Kidney epithelial cell (primary cell): ENCODE results near the gene SFSWAP. TPM values are rescaled to one million over a fixed set of nuclear protein-coding genes. Genes with fewer than 3 reads are reported as not detected.

ENCODE experiments used
- DNase-seq: peaks from one replicate; pipeline ENCODE4 v3.0.0-alpha.2; 2010; ENCODE audit warnings: low read depth
- H3K27me3 ChIP-seq: 2 replicates; pipeline ENCODE4 v1.6.0; 2011; ENCODE audit warnings: low read length; ENCODE audit not compliant: control insufficient read depth, insufficient read depth
- H3K36me3 ChIP-seq: 2 replicates; pipeline ENCODE4 v1.5.1; 2011; ENCODE audit warnings: low read length; ENCODE audit not compliant: control insufficient read depth, insufficient read depth
- H3K4me3 ChIP-seq: 2 replicates; pipeline ENCODE4 v1.5.1; 2011; ENCODE audit warnings: low read depth, mild to moderate bottlenecking, control low read depth, low read length
- CTCF ChIP-seq: IDR thresholded peaks from 2 replicates; pipeline ENCODE4 v1.5.1; 2011; ENCODE audit warnings: mild to moderate bottlenecking, moderate library complexity, low read length, control low read depth, inconsistent platforms; ENCODE audit not compliant: insufficient read depth, poor library complexity, severe bottlenecking
- total RNA-seq: library from RNA; depleted of rRNA; stranded (reverse); fragments of >200 nt; gene quantifications from 2 replicates; pipeline ENCODE4 v1.2.3, GENCODE V29; 2015

The SFSWAP gene
- total RNA-seq, 1 donor from 2014 or later: 27.7 TPM

GRCh38 chr12:131758016-131758739 is 47.3 kb downstream of the SFSWAP start:
- no peak for TF ChIP-seq CTCF
- peaks cover 4% of the 10 kb centered on the region for H3K36me3 ChIP-seq
- no peak overlapping the region for H3K4me3 ChIP-seq
- no peaks in the 10 kb centered on the region for H3K27me3 ChIP-seq
- DNase-seq: no peak

- DNase-seq: no peak
- no peak overlapping the region for H3K4me3 ChIP-seq
- peaks cover 4% of the 10 kb centered on the region for H3K36me3 ChIP-seq
- H3K27me3 ChIP-seq: no peaks in the 10 kb centered on the region
- no peak for TF ChIP-seq CTCF
Measured at GRCh38 chr12:131759176-131759575, 48.3 kb downstream of the SFSWAP start.

- H3K27me3 ChIP-seq: no peaks in the 10 kb centered on the region
- DNase-seq: no peak
- peaks cover 1% of the 10 kb centered on the region for H3K36me3 ChIP-seq
- TF ChIP-seq CTCF: no peak
- no peak overlapping the region for H3K4me3 ChIP-seq
Measured at GRCh38 chr12:131761638-131762037, 50.7 kb downstream of the SFSWAP start.

GRCh38 chr12:131764738-131765137 is 53.8 kb downstream of the SFSWAP start:
- Histone ChIP-seq H3K36me3 (peaks cover 2% of the 10 kb centered on the region), H3K4me3 (no peak overlapping the region), H3K27me3 (no peaks in the 10 kb centered on the region)
- DNase-seq: no peak
- no peak for TF ChIP-seq CTCF

- no peak overlapping the region for H3K4me3 ChIP-seq
- H3K36me3 ChIP-seq: peaks cover 2% of the 10 kb centered on the region
- no peaks in the 10 kb centered on the region for H3K27me3 ChIP-seq
- TF ChIP-seq CTCF: no peak
- DNase-seq: no peak
Measured at GRCh38 chr12:131765961-131766360, 55.1 kb downstream of the SFSWAP start.
